ENCODE data around the gene TMEM203.

Gene TMEM203

DNA sequence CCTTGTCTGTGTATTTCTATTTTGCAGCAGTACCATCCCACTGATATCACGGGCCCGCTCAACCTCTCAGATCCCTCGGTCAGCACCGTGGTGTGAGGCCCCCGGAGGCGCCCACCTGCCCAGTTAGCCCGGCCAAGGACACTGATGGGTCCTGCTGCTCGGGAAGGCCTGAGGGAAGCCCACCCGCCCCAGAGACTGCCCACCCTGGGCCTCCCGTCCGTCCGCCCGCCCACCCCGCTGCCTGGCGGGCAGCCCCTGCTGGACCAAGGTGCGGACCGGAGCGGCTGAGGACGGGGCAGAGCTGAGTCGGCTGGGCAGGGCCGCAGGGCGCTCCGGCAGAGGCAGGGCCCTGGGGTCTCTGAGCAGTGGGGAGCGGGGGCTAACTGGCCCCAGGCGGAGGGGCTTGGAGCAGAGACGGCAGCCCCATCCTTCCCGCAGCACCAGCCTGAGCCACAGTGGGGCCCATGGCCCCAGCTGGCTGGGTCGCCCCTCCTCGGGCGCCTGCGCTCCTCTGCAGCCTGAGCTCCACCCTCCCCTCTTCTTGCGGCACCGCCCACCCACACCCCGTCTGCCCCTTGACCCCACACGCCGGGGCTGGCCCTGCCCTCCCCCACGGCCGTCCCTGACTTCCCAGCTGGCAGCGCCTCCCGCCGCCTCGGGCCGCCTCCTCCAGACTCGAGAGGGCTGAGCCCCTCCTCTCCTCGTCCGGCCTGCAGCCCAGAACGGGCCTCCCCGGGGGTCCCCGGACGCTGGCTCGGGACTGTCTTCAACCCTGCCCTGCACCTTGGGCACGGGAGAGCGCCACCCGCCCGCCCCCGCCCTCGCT is 37.5 kb downstream of the TMEM203 start:
- Histone ChIP-seq H4K20me1 (ENCODE audit: insufficient read depth, low read length) (no peaks in the 10 kb centered on the region), H3K4me2 (ENCODE audit: low read length) (peak overlapping the region; percentile 50), H3K27me3 (ENCODE audit: low read depth, low read length) (no peaks in the 10 kb centered on the region; the same call in none of the 2 replicates), H3K9me3 (ENCODE audit: insufficient read depth, low read length) (no peaks in the 10 kb centered on the region), H3K9ac (ENCODE audit: low read length) (no peak overlapping the region), H3K36me3 (replicated peaks; ENCODE audit: low read depth, low read length) (no peaks in the 10 kb centered on the region), H3K27ac (ENCODE audit: low read length) (no peak overlapping the region), H3K79me2 (ENCODE audit: low read length) (no peaks in the 10 kb centered on the region), H3K4me3 (ENCODE audit: low read length) (peak overlapping the region; percentile 62), H3K4me1 (ENCODE audit: low read length) (0 out of 2 replicates have a peak, but pooled peaks cover 3% of the 10 kb centered on the region), H2AFZ (ENCODE audit: low read depth, low read length) (no peak overlapping the region)
- no peak for TF ChIP-seq EZH2phosphoT487 (IDR thresholded peaks at IDR 0.05; ENCODE audit: low read depth)
- no peak for TF ChIP-seq CTCF (IDR thresholded peaks at IDR 0.05; ENCODE audit: low read depth, low read length)

- no peak for TF ChIP-seq EZH2phosphoT487 (IDR thresholded peaks at IDR 0.05; ENCODE audit: low read depth)
- TF ChIP-seq CTCF (IDR thresholded peaks at IDR 0.05; ENCODE audit: low read depth, low read length), result no peak
- H3K9ac ChIP-seq (ENCODE audit: low read length), result no peak overlapping the region
- H3K36me3 ChIP-seq (replicated peaks; ENCODE audit: low read depth, low read length), result no peaks in the 10 kb centered on the region
- no peaks in the 10 kb centered on the region for H3K9me3 ChIP-seq (ENCODE audit: insufficient read depth, low read length)
- no peak overlapping the region for H3K4me3 ChIP-seq (ENCODE audit: low read length)
- 0 out of 2 replicates have a peak, but pooled peaks cover 3% of the 10 kb centered on the region for H3K4me1 ChIP-seq (ENCODE audit: low read length)
- H3K27ac ChIP-seq (ENCODE audit: low read length), result no peak overlapping the region
- no peak overlapping the region for H2AFZ ChIP-seq (ENCODE audit: low read depth, low read length)
- no peak overlapping the region for H3K4me2 ChIP-seq (ENCODE audit: low read length)
- H3K79me2 ChIP-seq (ENCODE audit: low read length), result no peaks in the 10 kb centered on the region
- H4K20me1 ChIP-seq (ENCODE audit: insufficient read depth, low read length), result no peaks in the 10 kb centered on the region
- H3K27me3 ChIP-seq (ENCODE audit: low read depth, low read length), result no peaks in the 10 kb centered on the region; the same call in none of the 2 replicates
These were observed 38.1 kb downstream of the TMEM203 start for GRCh38 chr9:137167277-137167746.

GRCh38 chr9:137166380-137167229 is 38.8 kb downstream of the TMEM203 start:
- no peak overlapping the region for H3K9ac ChIP-seq (ENCODE audit: low read length)
- no peaks in the 10 kb centered on the region; the same call in none of the 2 replicates for H3K27me3 ChIP-seq (ENCODE audit: low read depth, low read length)
- H3K4me3 ChIP-seq (ENCODE audit: low read length), result no peak overlapping the region
- H4K20me1 ChIP-seq (ENCODE audit: insufficient read depth, low read length), result no peaks in the 10 kb centered on the region
- H3K9me3 ChIP-seq (ENCODE audit: insufficient read depth, low read length), result no peaks in the 10 kb centered on the region
- TF ChIP-seq CTCF (IDR thresholded peaks at IDR 0.05; ENCODE audit: low read depth, low read length), result no peak
- TF ChIP-seq EZH2phosphoT487 (IDR thresholded peaks at IDR 0.05; ENCODE audit: low read depth), result no peak
- 0 out of 2 replicates have a peak, but pooled peaks cover 3% of the 10 kb centered on the region for H3K4me1 ChIP-seq (ENCODE audit: low read length)
- H2AFZ ChIP-seq (ENCODE audit: low read depth, low read length), result no peak overlapping the region
- H3K27ac ChIP-seq (ENCODE audit: low read length), result no peak overlapping the region
- H3K36me3 ChIP-seq (replicated peaks; ENCODE audit: low read depth, low read length), result no peaks in the 10 kb centered on the region
- no peak overlapping the region for H3K4me2 ChIP-seq (ENCODE audit: low read length)
- no peaks in the 10 kb centered on the region for H3K79me2 ChIP-seq (ENCODE audit: low read length)

All from OCI-LY3 (cell line).